Neural cell (in vitro differentiated cells): ENCODE data around the gene SMARCD1. TPM values are rescaled to one million over a fixed set of nuclear protein-coding genes. Genes with fewer than 3 reads are reported as not detected.

Experiments used
- H2AFZ ChIP-seq: fragments of 200-600, 300-800 bp; sonication (generic), shearing (Covaris generic); 2 replicates; pipeline ENCODE4 v1.6.0; 2014; ENCODE audit warnings: low read depth, mild to moderate bottlenecking, antibody characterized with exemption, low read length, moderate library complexity
- H3F3A ChIP-seq: fragments of 200-600 bp; shearing (Covaris generic); 2 replicates; pipeline ENCODE4 v1.6.1; 2016; ENCODE audit warnings: mild to moderate bottlenecking, moderate library complexity, mixed read lengths, antibody characterized with exemption, low read length; ENCODE audit not compliant: insufficient read depth, poor library complexity, severe bottlenecking
- H3K27ac ChIP-seq: fragments of 200-600, 300-800 bp; sonication (generic), shearing (Covaris generic); 2 replicates; pipeline ENCODE4 v1.5.1; 2014; ENCODE audit warnings: mild to moderate bottlenecking, low read length, moderate library complexity
- H3K27me3 ChIP-seq: fragments of 300-800, 200-600 bp; sonication (generic), shearing (Covaris generic); 2 replicates; pipeline ENCODE4 v1.6.0; 2014; ENCODE audit warnings: mild to moderate bottlenecking, low read depth, low read length, moderate library complexity; ENCODE audit not compliant: insufficient read depth
- H3K36me3 ChIP-seq: fragments of 300-800, 200-600 bp; sonication (generic), shearing (Covaris generic); 2 replicates; pipeline ENCODE4 v1.5.1; 2014; ENCODE audit warnings: mild to moderate bottlenecking, antibody characterized with exemption, low read length, moderate library complexity; ENCODE audit not compliant: insufficient read depth
- H3K4me2 ChIP-seq: fragments of 300-800, 200-600 bp; sonication (generic), shearing (Covaris generic); 2 replicates; pipeline ENCODE4 v1.6.0; 2014; ENCODE audit warnings: mild to moderate bottlenecking, low read length
- H3K4me3 ChIP-seq: fragments of 300-800, 200-600 bp; sonication (generic), shearing (Covaris generic); 2 replicates; pipeline ENCODE4 v1.5.1; 2014; ENCODE audit warnings: mild to moderate bottlenecking, low read length, moderate library complexity
- H3K79me2 ChIP-seq: fragments of 200-600 bp; shearing (Covaris generic); replicated peaks from 2 replicates; pipeline ENCODE4 v1.6.0; 2014; ENCODE audit warnings: mild to moderate bottlenecking, low read length, moderate library complexity; ENCODE audit not compliant: insufficient read depth
- H3K9ac ChIP-seq: fragments of 300-800, 200-600 bp; sonication (generic), shearing (Covaris generic); 2 replicates; pipeline ENCODE4 v1.6.1; 2016; ENCODE audit warnings: mild to moderate bottlenecking, low read length, mixed read lengths
- H3K9me2 ChIP-seq: fragments of 200-600 bp; shearing (Covaris generic); 2 replicates; pipeline ENCODE4 v1.6.1; 2016; ENCODE audit warnings: mild to moderate bottlenecking, low read length, mixed read lengths; ENCODE audit not compliant: insufficient read depth
- H3K9me3 ChIP-seq: fragments of 200-600, 300-800 bp; sonication (generic), shearing (Covaris generic); 2 replicates; pipeline ENCODE4 v1.6.1; 2016; ENCODE audit warnings: mild to moderate bottlenecking, mixed run types, low read length, moderate library complexity, mixed read lengths
- H4K20me1 ChIP-seq: fragments of 200-600 bp; shearing (Covaris generic); 2 replicates; pipeline ENCODE4 v1.6.1; 2016; ENCODE audit warnings: mild to moderate bottlenecking, mixed run types; ENCODE audit not compliant: insufficient read depth
- CTCF ChIP-seq: fragments of 450-650 bp; IDR thresholded peaks from 2 replicates; pipeline ENCODE4 v1.5.1; 2014; ENCODE audit warnings: antibody characterized with exemption, mild to moderate bottlenecking, moderate library complexity; ENCODE audit not compliant: poor library complexity, severe bottlenecking
- EP300 ChIP-seq: fragments of 450-650 bp; conservative IDR thresholded peaks from 2 replicates; pipeline ENCODE4 v1.6.1; 2014; ENCODE audit warnings: antibody characterized with exemption, mild to moderate bottlenecking, moderate library complexity; ENCODE audit not compliant: poor library complexity, severe bottlenecking
- EZH2 ChIP-seq: fragments of 200-600, 300-800 bp; shearing (Covaris generic), sonication (generic); IDR thresholded peaks from 2 replicates; pipeline ENCODE4 v1.6.1; 2014; ENCODE audit warnings: antibody characterized with exemption, low read length, borderline replicate concordance, mild to moderate bottlenecking; ENCODE audit not compliant: insufficient read depth, poor library complexity, severe bottlenecking
- MXI1 ChIP-seq: fragments of 450-650 bp; conservative IDR thresholded peaks from 2 replicates; pipeline ENCODE4 v1.6.1; 2014; ENCODE audit warnings: antibody characterized with exemption, mild to moderate bottlenecking; ENCODE audit not compliant: poor library complexity, severe bottlenecking
- POLR2AphosphoS5 ChIP-seq: IDR thresholded peaks from 2 replicates; pipeline ENCODE4 v1.6.1; 2012
- RAD21 ChIP-seq: fragments of 450-650 bp; conservative IDR thresholded peaks from 2 replicates; pipeline ENCODE4 v1.6.1; 2014; ENCODE audit warnings: antibody characterized with exemption, mild to moderate bottlenecking, moderate library complexity
- REST ChIP-seq: IDR thresholded peaks from 2 replicates; pipeline ENCODE4 v1.6.1; 2012; ENCODE audit warnings: borderline replicate concordance
- SMC3 ChIP-seq: fragments of 450-650 bp; conservative IDR thresholded peaks from 2 replicates; pipeline ENCODE4 v1.6.1; 2014; ENCODE audit warnings: antibody characterized with exemption, mild to moderate bottlenecking, moderate library complexity; ENCODE audit not compliant: poor library complexity
- TAF1 ChIP-seq: IDR thresholded peaks from 2 replicates; pipeline ENCODE4 v1.6.1; 2012; ENCODE audit warnings: low read depth
- polyA plus RNA-seq: library from polyadenylated mRNA; depleted of rRNA; stranded (reverse); fragments of >200 nt; gene quantifications from 2 replicates; pipeline ENCODE4 v1.2.3, GENCODE V29; 2014

The SMARCD1 gene
- polyA plus RNA-seq, 1 donor from 2014 or later: 90.9 TPM

GRCh38 chr12:50058743-50059312 is 26.3 kb upstream of the SMARCD1 start:
- Histone ChIP-seq H3K4me3 (peak overlapping the region; percentile 87), H3K9me3 (no peaks in the 10 kb centered on the region), H3K27me3 (no peaks in the 10 kb centered on the region), H3K9ac (no peak overlapping the region), H4K20me1 (no peaks in the 10 kb centered on the region), H3K4me2 (no peak overlapping the region), H3K27ac (no peak overlapping the region), H3K9me2 (no peaks in the 10 kb centered on the region), H3K36me3 (no peaks in the 10 kb centered on the region), H2AFZ (no peak overlapping the region), H3K79me2 (no peaks in the 10 kb centered on the region), H3F3A (no peaks in the 10 kb centered on the region)
- TF ChIP-seq EP300: no peak

- Histone ChIP-seq H3K4me2 (no peak overlapping the region), H3K27me3 (no peaks in the 10 kb centered on the region), H3K9ac (no peak overlapping the region), H4K20me1 (no peaks in the 10 kb centered on the region), H3K79me2 (no peaks in the 10 kb centered on the region), H3K36me3 (no peaks in the 10 kb centered on the region), H2AFZ (no peak overlapping the region), H3F3A (no peaks in the 10 kb centered on the region), H3K4me3 (no peak overlapping the region), H3K9me2 (no peaks in the 10 kb centered on the region), H3K9me3 (no peaks in the 10 kb centered on the region), H3K27ac (no peak overlapping the region)
- TF ChIP-seq EP300: no peak
- no peak for TF ChIP-seq MXI1
- TF ChIP-seq EZH2: no peak
- TF ChIP-seq RAD21: no peak
- TF ChIP-seq TAF1: no peak
- TF ChIP-seq CTCF: no peak
- no peak for TF ChIP-seq POLR2AphosphoS5
- TF ChIP-seq REST: no peak
- TF ChIP-seq SMC3: no peak
These were observed 25.6 kb upstream of the SMARCD1 start for GRCh38 chr12:50059440-50060119.
